ENCODE data around the gene CHD2.
"Not testable (repeated sequence)": the region's sequence is repeated elsewhere in the genome, so short reads cannot be mapped to it uniquely, and the experiment has no call there.

CHD2 gene

DNA sequence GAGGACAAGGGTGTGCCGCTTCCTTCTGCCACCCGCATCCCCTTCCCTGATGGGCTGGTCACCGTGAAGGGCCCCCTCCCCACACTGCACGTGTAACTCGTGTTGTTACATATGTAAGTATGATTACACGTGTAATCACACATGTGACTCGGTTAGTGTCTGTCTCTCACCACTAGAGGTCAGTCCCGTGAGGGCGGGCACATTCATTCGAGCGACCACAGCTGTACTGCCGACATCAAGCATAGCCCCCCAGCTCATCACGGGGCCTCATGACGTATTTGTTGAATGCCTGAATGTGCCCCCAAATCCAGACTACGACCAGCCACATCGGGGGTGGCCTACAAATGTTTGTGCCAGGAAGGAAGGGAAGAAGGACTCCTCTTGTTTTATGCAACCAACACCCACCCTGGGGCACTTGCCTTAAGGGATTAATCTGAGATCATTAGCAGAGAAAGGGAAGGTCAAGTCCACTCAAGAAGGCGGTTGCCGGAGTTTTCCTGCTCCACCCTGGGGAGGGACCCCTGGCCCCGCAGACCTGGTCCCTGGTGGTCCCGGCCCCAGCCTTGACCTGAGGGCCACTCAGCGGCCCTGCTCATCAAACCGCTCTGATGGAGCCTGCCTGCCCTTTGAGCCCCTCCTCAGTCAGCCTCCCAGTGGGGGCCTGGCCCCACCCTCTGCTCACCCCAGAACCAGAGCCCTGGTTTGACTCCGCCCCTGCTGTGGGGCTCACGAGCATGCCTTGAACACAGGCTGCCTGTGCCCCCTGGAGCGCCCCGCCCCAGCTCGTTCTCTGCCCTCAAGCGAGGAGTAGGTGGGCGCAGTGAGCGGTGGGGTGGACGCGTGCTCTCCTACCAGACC lies 136.1 kb downstream of the CHD2 start:
- DNase-seq, result peak; percentile 46

DNA sequence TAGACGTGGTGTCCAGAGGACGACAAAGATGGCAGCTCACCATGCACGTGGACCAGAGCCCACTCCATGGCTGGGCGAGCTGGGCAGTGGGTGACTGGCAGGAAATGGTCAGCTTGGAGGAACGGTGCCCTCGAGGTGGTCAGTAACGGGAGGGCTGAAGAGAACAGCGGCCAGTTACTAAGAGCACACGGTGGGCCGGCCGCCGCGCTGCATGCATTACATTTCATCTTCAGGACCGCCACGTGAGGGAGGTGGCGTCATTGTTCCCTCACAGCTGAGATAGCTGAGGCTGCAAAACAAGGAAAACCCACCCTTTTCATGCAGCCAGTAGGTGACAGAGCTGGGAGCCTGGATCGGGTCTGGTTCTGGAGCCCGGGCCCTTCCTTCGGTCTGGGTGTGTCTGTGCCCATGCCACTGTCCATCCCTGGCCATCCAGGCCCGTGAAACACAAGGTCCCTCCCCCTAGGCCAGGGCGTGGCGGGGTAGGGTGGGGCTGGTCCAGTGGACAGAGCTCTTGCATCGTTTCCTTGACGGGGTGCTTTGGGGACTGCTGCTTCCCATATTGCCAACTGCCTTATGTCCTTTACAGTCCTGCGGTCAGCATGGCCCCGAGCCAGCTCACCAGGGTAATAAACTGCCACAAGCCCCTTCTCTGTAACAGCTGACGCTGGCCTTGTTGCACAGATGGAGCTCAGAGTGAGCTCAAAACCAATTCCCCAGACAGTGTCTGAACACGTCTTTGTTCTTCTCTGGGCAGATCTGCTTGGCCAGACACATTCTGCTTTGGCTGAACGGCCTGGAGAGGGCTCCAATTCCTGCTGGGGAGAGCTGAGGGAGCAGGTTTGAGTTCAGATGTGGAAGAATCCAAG lies 137.1 kb downstream of the CHD2 start:
- DNase-seq, result peak; percentile 35

DNA sequence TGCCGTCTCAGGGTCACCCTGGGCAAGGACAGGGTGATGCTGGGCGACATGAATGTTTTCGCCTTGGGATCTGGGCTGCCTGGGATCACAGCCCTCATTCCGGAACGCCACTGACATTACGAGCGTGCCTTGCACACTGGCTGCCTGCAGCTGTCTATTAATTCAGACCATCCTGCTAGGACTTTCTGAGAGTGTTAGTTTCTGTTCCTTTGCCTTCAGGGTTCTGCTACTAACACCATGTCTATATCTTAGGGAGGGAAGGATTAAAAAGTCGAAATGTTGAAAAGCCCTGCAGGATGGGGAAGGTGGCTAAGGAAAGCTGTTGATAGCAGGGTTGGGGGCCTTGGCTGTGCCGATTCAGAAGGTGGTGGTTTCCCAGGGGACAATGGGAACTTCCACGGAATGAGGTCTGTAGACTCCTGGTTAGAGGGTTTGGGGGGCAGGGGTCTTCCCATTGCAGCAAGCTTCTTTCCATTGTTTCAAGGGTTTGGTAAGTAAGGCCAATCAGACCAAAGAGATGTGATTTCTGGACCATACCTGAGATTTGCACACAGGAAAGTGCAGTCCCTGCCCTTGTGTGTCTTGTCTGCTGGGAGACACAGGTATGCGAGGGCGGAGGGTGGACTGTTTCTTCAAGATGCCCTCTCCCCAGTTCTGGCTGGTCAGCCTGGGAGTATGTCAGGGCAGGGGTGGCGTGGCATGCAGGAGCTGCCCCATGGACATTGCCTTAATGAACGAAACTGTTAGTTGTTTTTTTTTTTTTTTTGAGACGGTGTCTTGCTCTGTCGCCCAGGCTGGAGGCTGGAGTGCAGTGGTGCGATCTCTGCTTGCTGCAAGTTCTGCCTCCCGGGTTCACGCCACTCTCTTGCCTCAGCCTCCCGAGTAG lies 137.9 kb downstream of the CHD2 start:
- DNase-seq, result no peak

DNA sequence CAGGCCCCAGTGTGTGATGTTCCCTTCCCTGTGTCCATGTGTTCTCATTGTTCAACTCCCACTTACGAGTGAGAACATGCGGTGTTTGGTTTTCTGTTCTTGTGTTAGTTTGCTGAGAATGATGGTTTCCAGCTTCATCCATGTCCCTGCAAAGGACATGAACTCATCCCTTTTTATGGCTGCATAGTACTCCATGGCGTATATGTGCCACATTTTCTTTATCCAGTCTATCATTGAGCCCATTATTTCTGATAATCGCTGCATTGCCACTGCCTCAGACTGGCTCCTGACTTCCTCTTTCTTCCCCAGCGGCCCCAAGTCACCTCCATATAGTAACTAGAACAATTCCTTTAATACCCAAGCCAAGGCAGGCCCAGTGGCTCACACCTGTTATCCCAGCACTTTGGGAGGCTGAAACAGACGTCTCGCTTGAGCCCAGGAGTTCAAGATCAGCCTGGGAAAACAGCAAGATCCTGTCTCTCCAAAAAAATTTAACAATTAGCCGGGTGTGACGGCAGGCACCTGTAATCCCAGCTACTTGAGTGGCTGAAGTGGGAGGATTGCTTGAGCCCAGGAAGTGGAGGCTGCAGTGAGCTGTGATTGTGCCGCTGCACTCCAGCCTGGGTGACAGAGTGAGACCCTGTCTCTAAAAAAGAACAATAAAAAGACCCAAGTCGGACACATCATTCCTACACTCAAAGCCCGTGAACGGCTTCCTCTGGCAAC lies 139.6 kb downstream of the CHD2 start:
- DNase-seq, result not testable (repeated sequence)

DNA sequence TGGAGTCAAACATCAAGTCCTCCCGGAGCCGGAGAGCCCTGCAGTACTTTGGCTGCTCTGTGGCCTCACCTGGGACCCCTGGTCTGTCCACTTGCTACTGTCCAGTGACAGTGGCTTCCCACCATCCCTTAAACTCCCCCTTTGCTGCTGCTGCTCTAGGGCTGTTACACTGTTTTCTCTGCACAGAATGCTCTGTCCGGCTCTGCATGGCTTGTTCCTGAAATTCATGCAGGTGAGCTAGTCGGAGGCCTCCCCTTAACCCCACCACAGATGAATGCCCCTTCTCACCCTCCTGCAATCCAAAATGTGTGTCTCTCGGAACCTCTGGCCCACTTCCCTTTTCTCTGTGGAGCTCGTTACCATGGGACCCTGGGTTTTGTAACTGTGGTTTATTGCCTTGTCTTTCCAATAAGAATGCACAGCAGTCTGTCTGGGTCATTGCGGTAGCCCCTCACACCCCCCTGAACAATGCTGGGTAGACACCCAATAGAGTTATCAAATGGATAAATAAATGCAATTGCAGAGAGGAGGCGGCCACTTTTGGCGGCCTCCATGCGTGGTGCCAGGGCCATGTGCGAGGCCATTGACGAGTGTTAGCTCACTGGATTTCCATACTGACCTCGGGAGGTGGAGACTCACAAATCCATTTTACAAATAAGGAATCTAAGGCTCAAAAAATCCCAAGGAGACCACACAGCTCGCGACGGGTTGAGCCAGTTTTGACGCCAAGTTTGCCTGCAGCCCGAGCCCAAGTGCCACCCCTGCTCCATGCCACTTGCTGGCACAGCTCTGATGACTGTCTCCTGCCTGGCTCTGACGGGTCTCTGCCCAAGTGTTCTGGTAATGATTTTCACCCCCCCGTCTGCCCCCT lies 140.4 kb downstream of the CHD2 start:
- DNase-seq, result no peak

DNA sequence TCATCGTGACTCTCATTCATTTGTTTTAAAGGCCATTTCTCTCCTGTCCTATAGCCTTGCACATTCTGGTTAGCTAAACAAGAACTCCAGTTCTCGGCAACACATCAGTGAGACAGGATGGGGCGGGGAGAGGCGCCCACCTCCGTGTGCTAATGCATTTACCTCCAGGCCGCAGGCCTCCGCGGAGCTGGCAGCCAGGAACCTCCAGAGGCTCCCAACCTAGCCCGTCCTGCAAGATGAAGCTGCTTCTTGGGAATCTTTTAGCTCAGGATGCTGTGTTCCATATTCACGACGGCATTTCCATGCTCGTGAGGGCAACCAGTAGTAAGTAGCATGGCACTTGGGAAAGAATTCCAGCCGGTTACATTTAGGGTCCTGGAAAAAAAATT lies 141.0 kb downstream of the CHD2 start:
- DNase-seq, result no peak

DNA sequence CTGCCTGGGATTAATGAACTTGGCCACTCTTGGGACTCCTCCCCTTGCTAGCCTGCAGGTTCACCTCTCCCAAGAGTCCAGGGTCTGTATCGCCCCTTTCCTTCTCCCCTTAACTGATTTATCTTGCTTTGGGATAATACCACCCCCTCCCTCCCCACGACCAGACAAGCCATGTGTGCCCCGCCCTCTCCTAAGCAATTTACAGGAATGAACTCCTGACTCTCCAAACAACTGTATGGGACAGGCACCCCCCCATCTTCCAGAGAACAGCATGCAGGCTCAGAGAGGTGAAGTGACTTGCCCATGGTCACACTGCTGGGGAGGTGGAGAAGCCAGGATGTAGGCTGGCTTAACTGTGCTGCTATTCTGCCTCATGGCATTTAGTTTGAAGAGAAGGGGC lies 142.1 kb downstream of the CHD2 start:
- DNase-seq, result no peak

DNA sequence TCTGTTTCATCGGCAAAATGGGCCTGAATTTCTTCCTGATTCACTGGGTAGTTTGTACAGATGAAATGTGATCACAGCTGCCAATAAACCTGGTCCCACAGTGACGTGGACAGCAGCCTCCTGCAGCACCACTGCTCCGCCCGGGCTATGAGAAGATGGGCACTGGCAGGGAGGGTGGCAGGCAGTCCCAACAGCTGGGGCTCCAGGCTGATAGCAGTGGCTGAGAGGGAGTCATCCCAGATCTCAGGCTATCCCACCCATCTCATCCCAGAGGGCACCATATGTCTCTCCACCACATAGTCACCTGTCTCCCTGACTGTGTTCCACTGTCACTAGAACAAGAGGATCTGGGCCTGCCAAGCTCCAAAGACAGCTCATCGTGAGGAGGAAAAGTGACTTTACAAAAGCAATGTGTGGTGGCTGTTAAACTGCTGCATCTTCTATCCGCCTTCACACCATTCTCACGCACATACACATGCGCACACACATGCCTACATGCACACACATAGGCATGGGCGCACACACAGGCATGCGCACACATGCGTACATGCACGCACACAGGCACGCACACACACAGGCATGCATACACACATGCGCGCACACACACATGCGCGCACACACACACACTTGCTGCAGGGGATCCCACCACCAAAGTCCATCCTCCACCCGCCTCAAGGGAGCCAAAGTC lies 142.7 kb downstream of the CHD2 start:
- DNase-seq, result no peak

DNA sequence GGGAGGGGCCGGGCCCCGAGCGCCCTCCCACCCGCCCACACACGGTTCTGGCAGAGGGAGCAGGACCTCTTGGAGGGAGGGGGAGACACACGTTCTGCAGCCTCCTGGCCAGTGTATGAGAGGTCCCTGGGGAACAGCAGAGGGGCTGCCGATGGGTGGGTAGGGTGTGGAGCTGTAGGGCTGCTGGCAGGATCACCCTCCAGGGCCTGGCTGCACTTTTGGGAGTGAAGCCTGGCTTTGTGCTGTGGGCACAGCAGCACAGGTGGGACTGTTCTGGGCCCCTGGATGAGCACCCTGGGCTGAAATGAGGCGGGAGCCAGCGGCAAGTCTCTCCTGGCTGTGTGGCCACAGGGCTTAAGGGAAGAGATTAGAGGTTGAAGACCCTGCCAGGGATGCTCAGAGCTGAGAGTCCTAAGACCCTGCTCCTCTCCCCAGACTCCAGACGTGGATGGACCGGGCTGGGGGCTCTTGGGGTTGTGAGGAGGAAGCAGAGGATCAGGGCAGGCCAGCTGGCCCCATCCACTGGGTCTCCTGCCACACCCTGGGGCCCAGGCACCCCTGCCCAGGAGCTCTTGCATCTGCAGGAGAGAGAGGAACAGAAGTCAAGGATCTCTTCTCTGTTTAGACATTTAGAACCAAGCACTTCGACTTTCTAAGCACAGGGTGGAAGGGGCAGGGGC lies 143.6 kb downstream of the CHD2 start:
- DNase-seq, result no peak

DNA sequence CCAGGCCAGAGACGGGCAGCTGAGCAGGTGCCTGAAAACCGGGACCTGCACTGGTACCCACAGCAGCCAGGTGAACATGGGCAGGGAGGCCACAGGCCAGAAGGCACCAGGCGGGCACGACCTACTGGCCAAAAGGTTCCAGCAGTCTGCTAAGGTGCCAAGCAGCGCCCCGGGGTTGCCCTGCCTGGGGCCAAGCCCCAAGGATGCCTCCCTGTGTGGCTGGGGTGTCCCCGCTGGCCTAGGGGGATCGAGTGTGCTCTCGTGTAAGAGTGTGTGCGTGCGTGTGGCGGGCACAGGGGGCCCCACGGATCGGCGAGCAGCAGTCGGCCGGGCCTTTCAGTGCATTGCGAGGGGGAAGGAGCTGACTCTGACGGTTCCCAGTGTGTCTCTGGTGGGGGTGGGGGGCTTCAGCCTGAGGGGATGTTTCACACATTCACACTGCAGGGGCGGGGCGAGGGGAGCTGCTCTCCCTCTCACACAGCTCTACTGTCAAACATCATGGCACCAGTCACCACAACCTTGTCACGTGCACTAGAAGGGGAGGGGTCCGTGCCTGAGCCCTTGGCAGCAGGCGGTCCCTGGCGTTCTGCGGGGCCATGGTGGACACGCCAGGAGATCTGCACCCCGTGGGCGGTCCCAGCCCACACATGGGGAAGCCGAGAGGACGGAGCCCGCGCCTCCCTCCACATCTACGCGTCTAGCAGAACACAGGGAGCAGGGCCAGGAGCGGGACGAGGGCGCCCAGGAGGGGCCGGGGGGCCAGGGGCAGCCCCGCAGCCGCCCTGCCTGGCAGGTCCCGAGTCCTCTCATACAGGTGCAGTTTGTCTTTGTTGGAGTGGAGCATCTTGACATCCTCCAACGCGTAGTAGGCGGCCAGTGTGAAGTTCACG lies 144.4 kb downstream of the CHD2 start:
- no peak for DNase-seq

DNA sequence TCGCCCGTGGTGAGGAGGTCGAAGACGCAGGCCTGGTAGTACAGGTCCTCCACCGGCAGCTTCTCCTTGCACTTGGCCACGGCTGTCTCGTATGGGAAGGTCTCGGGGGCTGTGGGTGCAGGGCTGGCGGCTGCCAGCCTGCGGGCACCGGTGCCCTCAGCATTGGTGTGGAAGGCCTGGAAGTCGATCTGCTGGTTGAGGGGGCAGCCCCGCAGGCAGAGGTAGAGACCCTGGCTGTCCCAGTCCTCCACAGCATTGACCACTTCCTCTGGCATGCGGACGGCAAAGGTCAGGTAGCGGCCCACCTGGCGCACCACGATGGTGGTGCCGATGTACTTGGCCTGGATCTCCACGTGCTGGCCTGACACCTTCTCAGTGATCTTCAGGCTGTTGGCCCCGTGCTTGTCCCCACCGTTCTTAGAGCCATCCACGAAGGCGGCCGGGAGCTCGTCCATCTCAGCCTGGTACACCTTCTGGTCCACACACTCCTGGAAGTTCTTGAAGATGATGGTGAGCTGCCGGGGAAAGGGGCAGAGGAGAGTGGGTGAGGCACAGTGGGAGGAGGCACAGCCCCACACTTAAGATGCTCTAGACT lies 145.2 kb downstream of the CHD2 start:
- no peak for DNase-seq

DNA sequence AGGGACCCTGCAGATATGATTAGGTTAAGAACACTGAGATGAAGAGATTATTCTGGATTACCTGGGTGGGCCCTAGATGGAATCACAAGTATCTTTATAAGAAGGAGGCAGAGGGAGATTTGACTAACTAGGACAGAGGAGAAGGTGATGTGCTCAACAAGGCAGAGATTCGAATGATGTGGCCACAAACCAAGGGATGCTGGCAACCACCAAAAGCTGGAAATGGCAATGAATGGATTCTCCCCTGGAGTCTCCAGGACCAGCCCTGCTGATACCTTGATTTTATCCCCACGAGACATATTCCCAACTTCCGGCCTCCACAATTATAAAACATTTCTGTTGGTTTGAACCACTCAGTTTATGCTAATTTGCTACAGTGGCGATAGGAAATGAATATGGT lies 146.0 kb downstream of the CHD2 start:
- no peak for DNase-seq

DNA sequence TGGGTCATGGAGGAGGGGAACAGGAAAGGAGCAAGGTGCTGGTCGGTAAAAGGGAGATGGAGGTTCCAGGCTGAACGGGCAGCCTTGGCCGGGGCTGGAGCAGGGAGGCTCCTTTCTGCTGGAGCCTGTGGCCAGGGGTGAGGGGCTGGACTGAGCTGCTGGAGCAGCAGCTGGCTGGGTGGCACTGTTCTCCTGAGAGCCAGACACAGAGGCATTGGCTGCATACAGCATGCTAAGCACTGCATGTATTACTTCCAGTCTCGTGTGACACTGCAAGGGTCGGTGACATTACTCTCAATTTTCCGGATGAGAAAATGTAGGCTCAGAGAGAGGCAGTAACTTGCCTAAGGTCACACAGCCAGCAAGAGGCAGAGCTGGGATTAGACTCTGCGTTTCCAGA lies 146.6 kb downstream of the CHD2 start:
- no peak for DNase-seq

DNA sequence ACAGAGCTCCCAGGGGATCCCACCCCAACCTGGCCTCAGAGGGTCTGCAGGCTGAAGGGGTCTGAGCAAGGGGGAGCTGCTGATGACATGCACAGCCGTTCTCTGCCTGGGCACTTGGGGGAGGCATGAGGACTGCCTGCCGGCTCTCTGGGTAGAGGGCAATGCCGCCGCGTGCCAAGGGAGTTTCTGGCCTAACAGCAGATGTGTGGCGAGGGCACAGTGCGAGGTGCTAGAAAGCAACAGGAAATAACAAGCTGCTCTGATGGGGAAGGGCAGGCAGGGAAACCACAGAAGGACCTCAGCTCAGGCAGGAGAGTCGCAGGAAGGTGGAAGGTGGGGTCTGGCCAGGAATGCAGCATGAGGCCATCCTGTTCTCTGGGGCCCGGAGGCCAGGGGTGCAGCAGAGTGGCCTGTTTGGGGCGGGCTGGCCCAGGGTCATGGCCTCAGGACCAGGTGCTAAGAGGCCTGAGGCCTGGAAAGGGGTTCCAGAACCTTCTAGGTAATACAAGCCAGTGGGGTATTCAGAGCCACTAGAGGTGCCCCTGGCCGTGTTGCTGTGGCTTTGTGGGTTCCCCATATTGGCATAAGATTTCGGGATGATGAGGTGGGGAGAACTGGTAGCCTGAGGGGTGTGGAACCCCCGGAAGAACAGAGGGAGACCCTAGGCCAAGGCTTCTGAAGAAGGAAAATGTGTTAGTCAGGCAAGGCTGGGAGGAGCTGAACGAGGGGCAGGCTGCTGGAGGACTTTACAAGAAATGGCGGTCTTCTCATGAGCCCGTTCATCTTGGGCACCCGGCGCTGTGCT lies 147.7 kb downstream of the CHD2 start:
- DNase-seq, result no peak

DNA sequence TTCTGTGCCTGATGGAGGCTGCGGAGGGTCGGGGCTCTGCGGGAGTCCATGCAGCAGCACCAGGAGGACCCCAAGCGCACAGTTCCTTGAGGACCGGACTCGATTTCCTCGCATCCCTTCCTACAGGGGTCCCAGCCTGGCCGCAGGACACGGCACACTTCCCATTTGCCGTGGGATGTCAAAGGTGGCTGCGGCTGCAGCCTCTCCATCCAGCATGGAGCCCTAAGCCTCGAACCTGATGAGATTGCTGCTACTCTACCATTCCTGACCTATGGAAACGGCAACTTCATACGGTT lies 148.2 kb downstream of the CHD2 start:
- no peak for DNase-seq

DNA sequence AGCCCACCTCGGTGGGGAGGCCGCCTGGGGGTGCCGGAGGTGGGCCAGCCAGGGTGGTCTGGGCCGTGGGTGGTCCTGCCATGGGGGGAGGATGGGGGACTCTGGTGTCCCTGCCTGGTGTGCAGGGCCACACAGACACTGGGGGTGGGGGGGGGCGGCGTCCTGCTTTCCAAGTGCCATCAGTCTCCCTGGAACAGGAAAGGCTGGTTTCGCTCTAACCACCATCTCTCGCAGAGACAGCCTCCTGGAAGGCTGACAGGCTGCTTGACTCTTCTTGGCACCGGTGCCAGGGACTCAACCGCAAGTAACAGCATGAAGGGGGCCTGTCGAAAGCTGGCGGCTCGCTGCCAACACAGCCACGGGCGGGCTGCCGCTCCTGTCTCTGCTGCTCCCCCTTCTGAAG lies 148.6 kb downstream of the CHD2 start:
- DNase-seq, result peak; percentile 23

DNA sequence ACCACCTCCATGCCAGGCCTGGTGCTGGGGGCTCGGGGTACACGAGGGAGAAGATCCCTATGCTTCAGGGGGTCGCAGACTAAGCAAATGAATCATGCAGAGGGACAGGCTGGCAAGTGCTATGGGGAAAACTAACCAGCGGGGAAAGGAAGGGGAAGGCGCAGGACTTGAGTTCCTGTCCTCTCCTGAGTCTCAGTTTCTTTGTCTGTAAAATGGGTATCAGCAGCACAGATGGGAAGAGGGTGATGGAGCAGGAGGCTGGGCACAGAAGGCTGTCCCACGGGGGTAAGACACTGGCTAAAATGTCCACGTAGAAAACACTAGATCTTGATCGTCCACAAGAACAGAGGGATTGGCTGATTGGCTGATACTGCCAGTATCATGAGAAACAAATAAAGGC lies 149.1 kb downstream of the CHD2 start:
- no peak for DNase-seq

All from fibroblast of skin of back (primary cell).